HG03025 (cell line): ENCODE data around the gene NFATC2IP.
"Not testable (repeated sequence)": the region's sequence is repeated elsewhere in the genome, so short reads cannot be mapped to it uniquely, and the experiment has no call there.

Experiments used
- ATAC-seq: cut with Tn5 transposase; IDR thresholded peaks from one replicate; pipeline ENCODE4 v1.9.1; 2021; ENCODE audit warnings: mild to moderate bottlenecking, moderate library complexity; ENCODE audit not compliant: unreplicated experiment, low FRiP score

Gene NFATC2IP

DNA sequence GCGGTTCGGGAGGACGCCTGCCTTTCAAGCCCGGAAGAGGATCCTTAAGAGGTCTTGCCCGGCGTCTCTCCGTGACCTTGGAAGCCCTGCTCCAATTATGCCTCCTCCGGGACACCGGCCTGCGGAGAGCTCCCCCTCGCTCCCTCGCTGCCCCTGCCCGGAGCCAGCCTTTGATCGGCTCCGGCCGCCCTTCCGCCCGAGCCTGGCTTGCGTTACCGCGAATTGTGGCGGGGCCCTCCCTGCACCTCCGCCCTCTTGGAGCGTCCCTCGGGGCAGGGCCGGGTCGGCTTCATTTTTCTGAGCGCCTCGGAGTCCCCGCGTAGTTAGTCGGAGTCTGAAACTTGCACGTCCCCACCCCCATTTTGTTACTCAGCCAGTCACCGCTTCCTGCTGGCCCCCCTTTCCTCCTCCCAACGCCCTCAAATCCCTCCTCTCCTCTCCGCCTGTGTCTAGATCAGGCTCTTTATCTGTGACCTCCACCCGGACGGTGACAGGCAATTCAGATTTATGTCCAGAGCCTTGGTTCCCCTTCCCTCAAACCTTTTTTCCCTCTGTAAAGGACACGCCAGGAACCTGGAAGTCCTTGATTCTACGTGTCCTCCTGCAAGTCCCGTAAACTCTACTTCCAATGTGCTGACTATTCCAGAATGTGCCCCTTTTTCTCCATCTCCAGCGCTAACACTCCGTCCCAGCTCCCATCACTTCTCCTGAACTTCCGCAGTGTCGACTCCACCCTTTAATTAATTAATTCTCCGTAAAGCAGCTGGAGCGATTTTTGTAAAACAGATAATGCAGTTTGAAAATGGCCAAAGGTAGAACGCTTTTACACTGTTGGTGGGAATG, 25.1 kb upstream of the NFATC2IP start:
- no peak for ATAC-seq

DNA sequence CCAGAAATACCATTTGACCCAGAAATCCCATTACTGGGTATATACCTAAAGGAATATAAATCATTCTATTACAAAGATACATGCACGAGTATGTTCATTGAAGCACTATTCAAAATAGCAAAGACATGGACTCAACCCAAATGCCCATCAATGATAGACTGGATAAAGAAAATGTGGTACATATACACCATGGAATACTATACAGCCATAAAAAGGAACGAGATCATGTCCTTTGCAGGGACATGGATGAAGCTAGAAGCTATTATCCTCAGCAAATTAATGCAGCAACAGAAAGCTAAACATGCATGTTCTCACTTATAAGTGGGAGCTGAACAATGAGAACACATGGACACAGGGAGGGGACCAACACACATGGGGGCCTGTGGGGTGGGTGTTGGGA, 24.5 kb upstream of the NFATC2IP start:
- ATAC-seq: not testable (repeated sequence)

DNA sequence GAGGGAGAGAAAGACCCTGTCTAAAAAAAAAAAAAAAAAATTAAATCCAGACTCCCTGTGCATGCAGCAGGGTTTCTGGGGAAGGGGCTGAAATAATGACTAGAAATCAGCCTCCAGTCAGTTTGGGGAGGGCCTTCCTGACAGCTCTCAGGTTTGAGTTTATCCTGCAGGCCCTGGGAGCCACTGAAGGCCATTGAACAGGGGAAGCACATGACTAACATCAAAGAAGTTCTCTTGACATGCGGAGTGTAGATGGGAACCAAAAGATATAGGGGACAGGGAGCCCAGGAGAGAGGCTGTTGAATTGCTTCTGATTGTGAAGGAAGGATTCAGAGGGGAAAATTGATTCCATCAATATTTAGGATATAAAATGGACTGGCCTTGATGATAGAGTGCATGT, 22.9 kb upstream of the NFATC2IP start:
- ATAC-seq: no peak

DNA sequence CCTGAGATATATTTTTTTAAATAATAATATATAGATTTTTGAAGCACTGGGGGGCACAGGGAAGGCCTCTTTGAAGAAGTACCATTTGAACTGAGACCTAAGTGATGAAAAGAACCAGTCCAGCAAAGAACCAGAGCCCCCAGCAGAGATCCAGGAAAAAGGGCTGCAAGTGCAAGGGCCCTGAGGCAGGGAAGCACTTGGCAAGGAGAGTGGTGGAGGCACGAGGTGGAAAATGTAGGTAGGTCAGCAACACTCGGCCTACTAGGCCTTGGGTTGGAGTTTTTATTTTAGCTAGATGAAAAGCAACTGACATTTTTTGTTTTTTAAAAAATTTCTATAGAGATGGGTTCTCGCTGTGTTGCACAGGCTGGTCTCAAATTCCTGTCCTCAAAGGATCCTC, 20.5 kb upstream of the NFATC2IP start:
- no peak for ATAC-seq

DNA sequence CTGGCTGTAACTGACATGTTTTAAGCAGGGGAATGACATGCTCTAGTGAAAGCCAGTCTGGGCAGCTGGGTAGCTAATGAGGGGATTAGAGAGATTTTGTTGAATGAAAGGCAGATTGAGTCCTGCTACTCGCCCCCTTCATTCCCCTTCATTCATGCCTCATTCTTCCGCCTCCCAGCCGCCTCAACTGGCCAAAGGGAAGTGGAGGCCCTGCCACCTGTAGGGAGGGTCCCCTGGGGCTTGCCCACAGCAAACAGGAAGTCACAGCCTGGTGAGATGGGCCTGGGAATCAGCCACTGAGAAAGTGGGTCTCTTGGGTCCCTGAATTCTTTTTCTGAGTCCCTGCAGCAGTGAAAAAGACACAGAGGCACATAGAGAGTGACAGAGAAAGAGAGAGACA, 20.1 kb upstream of the NFATC2IP start:
- no peak for ATAC-seq

DNA sequence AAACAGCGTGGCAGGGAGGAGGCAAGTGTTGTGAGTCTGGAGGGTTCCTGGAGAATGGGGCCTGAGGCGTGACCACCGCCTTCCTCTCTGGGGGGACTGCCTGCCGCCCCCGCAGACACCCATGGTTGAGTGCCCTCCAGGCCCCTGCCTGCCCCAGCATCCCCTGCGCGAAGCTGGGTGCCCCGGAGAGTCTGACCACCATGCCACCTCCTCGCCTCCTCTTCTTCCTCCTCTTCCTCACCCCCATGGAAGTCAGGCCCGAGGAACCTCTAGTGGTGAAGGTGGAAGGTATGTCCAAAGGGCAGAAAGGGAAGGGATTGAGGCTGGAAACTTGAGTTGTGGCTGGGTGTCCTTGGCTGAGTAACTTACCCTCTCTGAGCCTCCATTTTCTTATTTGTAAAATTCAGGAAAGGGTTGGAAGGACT, 18.9 kb upstream of the NFATC2IP start, which contains the start of gene CD19:
Gene CD19, plus strand, starts transcription at position 171 of the 425 bp plus-strand sequence. Its CDS starts 30 bp downstream, at position 201.
- ATAC-seq: no peak

DNA sequence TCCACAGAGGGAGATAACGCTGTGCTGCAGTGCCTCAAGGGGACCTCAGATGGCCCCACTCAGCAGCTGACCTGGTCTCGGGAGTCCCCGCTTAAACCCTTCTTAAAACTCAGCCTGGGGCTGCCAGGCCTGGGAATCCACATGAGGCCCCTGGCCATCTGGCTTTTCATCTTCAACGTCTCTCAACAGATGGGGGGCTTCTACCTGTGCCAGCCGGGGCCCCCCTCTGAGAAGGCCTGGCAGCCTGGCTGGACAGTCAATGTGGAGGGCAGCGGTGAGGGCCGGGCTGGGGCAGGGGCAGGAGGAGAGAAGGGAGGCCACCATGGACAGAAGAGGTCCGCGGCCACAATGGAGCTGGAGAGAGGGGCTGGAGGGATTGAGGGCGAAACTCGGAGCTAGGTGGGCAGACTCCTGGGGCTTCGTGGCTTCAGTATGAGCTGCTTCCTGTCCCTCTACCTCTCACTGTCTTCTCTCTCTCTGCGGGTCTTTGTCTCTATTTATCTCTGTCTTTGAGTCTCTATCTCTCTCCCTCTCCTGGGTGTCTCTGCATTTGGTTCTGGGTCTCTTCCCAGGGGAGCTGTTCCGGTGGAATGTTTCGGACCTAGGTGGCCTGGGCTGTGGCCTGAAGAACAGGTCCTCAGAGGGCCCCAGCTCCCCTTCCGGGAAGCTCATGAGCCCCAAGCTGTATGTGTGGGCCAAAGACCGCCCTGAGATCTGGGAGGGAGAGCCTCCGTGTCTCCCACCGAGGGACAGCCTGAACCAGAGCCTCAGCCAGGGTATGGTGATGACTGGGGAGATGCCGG, 18.2 kb upstream of the NFATC2IP start:
- no peak for ATAC-seq

DNA sequence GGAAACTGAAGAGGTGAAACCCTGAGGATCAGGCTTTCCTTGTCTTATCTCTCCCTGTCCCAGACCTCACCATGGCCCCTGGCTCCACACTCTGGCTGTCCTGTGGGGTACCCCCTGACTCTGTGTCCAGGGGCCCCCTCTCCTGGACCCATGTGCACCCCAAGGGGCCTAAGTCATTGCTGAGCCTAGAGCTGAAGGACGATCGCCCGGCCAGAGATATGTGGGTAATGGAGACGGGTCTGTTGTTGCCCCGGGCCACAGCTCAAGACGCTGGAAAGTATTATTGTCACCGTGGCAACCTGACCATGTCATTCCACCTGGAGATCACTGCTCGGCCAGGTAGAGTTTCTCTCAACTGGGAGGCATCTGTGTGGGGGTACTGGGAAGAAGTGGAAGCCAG, 17.6 kb upstream of the NFATC2IP start:
- ATAC-seq: no peak

DNA sequence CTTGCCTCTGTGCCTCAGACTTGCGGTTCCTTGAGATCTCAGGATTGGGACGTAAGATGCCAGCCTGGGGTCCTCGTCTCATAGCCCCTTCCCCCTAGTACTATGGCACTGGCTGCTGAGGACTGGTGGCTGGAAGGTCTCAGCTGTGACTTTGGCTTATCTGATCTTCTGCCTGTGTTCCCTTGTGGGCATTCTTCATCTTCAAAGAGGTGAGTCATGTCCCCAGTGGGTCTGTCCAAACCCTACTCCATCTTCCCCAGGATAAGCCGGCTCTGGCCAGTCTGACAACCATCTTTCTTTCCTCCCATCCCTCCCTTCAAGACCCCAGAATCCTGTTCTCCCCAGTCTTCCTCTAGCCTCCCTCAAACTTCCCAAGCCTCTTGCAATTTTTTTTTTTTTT, 15.4 kb upstream of the NFATC2IP start:
- no peak for ATAC-seq

DNA sequence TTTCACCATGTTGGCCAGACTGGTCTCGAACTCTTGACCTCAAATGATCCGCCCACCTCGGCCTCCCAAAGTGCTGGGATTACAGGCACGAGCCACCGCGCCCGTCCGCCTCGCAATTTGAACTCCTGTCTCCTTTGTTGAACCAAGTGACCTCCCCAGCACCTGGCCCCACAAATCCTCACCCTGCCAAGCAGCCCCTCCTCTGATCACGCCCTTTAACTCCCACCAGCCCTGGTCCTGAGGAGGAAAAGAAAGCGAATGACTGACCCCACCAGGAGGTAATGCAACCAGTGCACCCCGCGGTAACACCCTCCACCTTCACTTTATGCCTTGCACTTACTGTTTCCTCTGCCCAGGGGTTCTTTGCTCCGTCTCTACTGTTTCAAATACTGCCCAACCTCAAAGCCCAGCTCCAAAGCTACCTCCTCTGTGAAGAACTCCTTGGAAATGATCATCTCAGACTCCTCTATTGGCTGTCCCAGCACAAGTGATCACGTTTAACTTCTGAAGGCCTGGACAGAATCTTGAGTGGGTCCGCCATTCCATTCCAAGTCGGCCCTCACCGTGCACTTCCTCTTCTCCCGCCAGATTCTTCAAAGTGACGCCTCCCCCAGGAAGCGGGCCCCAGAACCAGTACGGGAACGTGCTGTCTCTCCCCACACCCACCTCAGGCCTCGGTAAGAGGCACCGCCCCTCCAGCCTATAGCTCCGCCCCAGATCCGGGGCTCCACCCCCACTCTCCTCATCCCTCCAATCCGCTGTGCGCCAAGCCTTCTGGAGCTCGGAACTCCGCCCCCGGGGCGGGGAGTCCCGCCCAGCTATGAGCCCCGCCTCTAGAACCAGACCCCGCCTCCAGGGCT, 14.6 kb upstream of the NFATC2IP start:
- ATAC-seq: no peak

DNA sequence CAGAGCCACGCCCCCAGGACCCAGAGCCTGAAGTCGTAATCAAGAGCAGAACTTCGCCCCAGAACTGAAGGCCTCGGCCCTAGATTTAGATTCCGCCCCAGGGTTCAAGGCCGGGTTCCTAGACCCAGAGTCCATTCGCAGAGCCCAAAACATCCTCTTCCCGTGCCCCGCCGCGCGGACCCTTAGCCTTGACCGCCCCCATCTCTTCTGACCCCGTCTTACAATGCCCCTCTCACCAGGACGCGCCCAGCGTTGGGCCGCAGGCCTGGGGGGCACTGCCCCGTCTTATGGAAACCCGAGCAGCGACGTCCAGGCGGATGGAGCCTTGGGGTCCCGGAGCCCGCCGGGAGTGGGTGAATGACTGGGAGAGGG, 14.0 kb upstream of the NFATC2IP start:
- no peak for ATAC-seq

DNA sequence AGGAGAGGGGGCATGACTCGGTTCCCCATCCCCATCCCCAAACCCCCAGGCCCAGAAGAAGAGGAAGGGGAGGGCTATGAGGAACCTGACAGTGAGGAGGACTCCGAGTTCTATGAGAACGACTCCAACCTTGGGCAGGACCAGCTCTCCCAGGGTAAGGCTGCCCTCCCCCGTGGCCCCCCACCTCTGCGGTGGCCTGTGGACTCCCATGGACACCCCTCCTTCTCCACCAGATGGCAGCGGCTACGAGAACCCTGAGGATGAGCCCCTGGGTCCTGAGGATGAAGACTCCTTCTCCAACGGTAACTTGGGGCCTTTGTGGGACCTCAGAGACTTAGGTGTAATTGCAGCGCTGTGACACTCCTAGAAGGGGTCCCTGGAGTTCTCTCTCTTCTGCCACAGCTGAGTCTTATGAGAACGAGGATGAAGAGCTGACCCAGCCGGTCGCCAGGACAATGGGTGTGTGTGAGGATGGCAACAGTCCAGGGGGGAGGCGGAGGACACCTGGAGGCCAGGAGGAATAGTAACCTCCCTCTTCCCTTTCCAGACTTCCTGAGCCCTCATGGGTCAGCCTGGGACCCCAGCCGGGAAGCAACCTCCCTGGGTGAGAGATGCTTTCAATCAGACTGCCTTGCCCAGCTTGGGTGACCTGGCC, 13.4 kb upstream of the NFATC2IP start:
- ATAC-seq: no peak

DNA sequence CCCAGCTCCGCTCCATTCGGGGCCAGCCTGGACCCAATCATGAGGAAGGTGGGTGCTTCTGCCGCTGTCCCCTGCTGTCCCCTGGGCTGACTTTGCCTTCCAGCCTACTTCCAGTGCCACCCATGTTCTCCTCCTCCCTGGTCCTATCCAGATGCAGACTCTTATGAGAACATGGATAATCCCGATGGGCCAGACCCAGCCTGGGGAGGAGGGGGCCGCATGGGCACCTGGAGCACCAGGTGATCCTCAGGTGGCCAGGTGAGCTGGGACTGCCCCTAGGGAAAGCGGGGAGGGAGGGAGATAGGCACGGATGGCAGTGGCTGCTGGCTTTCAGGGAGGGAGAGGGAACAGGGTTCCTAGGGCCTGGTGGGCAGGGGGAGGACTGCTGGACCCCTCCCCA, 12.0 kb upstream of the NFATC2IP start:
- no peak for ATAC-seq

DNA sequence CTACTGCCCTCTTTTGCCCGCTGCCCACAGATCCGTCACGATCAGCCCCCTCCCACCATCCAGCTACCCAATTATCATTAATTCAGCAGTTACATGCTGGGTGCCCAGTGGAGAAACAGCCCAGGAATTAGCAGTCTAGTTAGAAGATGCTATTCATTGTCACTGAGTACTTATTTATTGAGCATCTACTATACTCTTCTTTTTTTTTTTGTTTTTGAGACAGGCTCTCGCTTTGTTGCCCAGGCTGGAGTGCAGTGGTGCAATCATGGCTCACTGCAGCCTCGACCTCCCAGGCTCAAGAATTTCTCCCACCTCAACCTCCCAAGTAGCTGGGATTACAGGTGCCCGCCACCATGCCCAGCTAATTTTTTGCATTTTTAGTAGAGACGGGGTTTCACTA, 10.9 kb upstream of the NFATC2IP start:
- ATAC-seq: not testable (repeated sequence)

DNA sequence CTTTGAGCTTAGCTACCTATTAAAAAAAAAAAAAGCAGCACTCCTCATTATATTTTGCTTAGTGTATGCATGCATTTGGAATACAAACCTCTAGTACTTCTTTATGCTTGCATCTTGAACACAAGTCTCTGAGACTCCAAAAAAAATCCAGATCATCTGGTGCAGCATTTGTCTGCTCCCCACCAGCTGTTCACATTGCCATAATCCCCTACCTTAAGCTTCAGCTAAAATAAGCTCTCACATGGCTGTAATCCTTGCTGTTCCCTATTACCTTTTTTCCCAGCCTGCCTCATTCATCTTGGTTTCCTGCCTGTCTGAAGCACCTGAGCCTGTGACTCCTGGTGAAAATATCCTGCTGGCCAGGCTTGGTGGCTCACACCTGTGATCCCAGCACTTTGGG, 7.5 kb upstream of the NFATC2IP start:
- no peak for ATAC-seq

DNA sequence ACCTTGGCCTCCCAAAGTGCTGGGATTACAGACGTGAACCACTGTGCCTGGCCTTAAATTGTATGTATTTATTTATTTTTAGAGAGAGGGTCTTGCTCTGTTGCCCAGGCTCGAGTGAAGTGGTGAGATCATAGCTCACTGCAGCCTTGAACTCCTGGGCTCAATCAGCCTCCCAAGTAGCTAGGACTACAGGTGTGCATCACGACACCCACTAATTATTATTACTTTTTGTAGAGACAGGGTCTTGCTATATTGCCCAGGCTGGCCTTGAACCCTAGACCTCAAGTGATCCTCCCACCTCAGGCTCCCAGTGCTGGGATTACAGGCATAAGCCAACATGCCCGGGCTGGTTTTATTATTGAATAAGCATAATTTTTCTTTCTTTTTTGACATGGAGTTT, 4.1 kb upstream of the NFATC2IP start:
- ATAC-seq: no peak

DNA sequence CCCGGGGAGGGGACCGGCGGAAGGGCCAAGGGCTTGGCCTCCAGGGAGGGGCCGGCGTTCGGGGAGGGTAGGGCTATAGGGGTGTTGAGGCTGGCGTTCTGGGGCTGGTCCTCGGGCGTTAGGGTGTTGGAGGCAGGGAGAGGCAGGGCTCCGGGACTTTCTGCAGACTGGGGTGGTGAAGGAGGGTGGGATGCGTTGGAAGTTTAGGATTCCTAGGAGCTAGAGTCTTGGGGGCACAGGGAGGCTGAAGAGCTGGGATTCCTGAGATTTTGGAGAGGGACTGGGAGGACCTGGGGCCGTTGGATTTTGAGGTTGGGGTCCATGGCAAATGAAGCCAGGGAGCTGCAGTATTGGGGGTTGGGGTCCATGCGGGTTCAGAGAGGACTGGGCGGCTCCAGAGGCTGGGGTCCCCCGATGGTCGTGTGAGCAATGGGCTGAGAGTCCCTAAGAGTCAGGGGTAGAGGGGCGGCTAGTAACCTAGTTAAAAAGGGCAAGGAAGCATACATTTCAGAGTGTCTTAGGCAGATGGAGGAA, 740 bp downstream of the NFATC2IP start:
- ATAC-seq: peak; percentile 7

DNA sequence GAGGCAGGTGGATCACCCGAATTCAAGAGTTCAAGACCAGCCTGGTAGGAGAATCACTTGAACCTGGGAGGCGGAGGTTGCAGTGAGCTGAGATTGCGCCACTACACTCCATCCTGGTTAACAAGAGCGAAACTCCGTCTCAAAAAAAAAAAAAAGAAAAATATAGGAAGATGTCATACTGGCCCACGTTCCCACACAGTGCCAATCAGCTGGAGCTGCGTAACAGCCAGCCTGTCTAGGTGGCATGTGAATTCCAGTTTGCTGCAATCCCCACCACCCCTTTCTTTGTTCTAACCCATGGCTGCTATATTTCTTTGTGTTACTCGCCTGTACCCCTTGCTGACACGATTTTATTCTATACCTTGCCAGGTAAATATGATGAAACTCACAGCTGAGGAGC, 7.5 kb downstream of the NFATC2IP start:
- ATAC-seq: no peak

DNA sequence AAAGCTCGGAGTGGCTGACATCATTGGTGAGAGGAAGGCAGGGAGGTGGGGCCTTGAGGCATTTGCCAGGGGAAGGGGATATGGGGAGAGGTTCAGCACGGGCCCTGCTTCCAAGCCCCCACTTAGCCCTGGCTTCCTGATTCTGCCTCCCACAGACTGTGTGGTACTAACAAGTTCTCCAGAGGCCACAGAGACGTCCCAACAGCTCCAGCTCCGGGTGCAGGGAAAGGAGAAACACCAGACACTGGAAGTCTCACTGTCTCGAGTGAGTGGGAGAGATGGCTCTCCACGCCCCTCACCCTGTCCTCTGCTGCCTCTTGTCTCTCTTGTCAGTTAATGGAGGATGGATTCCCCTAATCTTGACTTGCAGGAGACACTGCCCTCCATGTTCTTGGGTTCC, 8.1 kb downstream of the NFATC2IP start:
- ATAC-seq: no peak

DNA sequence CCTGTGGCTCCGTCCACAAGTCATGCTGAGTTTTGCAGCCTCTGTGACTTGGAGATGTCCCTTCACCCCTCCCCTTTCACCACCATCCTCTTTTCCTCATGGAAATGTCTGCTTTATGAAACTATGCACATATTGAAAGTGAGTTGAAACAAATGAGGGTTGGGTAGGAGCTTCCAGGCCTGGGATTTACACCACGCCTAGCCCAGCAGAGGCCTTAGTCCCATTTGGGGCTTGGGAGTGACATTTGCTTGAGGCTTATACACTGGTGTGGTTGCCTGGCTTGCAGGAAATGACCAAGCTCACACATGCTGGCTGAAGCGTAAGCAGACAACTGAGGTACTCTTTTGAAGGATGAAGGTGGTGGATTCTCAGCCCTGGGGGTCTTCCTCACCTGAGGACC, 13.3 kb downstream of the NFATC2IP start:
- ATAC-seq: no peak
